GM10248 (cell line): ENCODE data around the gene OR7D4.

ENCODE experiments used
- CTCF ChIA-PET: fragments of 300-600 bp; sonication (Branson Sonifier 250); formaldehyde crosslinking; extraction: SDS; loops from one replicate; lab custom pipeline; 2021; ENCODE audit warnings: antibody characterized with exemption; lab: Yijun Ruan, JAX
- POLR2A ChIA-PET: fragments of 350-650 bp; sonication (Branson Sonifier 250); formaldehyde crosslinking; extraction: SDS; loops from one replicate; lab custom pipeline; 2020; ENCODE audit warnings: antibody characterized with exemption; lab: Yijun Ruan, JAX
- DNase-seq: peaks from one replicate; pipeline ENCODE4 v3.0.0; 2012; ENCODE audit errors: extremely low spot score
- TF ChIP-seq, protein P1 (sequence below): IDR thresholded peaks from 2 replicates; pipeline ENCODE4 v1.5.1; 2012; ENCODE audit warnings: mild to moderate bottlenecking, low read depth; ENCODE audit errors: extremely low read depth, missing control alignments, control extremely low read depth

The OR7D4 gene

DNA sequence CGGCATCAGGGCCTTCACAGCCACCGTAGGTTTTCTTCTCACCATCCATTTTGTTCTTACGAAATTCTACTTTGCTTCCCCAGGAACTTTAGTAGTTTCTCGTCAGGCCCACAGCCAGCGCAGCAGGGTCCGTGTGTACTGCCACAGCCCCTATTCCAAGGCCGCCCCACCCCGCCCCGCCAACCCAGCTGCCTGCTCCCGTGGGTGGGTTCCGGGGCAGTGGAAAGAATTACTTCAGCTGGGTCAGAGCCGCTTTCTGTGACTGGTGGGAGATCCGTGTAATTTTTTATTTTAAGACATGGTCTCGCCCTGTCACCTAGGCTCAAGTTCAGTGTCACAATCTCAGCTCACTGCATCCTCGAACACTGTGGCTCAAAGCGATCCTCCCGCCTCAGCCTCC lies 36.4 kb downstream of the OR7D4 start:
- no peak for DNase-seq
- ChIA-PET POLR2A (no interaction called here), CTCF (interaction anchor here (0.9 kb wide), 1 partner anchor 11 kb away, joined by 3 read pairs; no protein-coding TSS in a partner anchor)
- TF ChIP-seq, protein P1, sequence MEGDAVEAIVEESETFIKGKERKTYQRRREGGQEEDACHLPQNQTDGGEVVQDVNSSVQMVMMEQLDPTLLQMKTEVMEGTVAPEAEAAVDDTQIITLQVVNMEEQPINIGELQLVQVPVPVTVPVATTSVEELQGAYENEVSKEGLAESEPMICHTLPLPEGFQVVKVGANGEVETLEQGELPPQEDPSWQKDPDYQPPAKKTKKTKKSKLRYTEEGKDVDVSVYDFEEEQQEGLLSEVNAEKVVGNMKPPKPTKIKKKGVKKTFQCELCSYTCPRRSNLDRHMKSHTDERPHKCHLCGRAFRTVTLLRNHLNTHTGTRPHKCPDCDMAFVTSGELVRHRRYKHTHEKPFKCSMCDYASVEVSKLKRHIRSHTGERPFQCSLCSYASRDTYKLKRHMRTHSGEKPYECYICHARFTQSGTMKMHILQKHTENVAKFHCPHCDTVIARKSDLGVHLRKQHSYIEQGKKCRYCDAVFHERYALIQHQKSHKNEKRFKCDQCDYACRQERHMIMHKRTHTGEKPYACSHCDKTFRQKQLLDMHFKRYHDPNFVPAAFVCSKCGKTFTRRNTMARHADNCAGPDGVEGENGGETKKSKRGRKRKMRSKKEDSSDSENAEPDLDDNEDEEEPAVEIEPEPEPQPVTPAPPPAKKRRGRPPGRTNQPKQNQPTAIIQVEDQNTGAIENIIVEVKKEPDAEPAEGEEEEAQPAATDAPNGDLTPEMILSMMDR = no peak

DNA sequence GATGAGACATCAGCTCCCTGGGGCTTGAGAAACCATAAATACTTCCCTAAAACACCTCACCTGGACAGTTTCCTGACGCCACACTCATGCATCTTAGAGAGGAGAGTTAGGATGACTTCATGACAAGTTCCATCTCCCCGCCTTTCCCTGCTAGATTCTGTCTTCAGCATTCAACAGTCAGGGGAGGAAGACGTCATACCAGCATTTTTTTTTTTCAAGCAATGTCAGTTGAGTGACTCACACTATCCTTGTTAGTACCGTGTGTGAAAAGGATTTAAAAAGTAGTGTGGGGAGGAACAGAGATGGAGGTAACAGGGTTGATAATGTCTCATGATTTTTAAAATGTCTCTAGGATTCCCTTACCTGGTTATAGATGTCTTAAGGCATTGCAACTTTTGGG lies 40.5 kb downstream of the OR7D4 start, which contains the start of gene OR7D2:
Gene OR7D2 (plus strand): TSS at position 79 of the 400 bp plus-strand sequence. CDS start 6,803 bp downstream, outside the sequence.
- ChIA-PET POLR2A (no interaction called here), CTCF (interaction anchor here (1.5 kb wide), 1 partner anchor 16 kb away, joined by 4 read pairs; no protein-coding TSS in a partner anchor)
- TF ChIP-seq, protein P1 = no peak
- DNase-seq = no peak

DNA sequence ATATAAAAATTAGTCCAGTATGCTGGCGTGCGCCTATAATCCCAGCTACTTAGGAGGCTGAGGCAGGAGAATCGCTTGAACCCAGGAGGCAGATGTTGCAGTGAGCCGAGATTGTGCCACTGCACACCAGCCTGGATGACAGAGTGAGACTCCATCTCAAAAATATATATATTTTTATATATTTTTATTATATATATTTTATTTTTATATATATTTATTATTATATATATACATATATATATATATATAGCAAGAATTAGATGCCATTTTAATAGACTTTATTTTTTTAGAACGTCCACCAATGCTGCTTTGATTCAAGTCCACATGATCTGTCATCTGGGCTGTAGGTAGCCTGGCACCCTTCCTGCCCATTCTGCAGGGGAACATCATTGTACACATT lies 44.1 kb downstream of the OR7D4 start:
- POLR2A ChIA-PET = no interaction called here
- DNase-seq = no peak
- CTCF ChIA-PET = no interaction called here
- TF ChIP-seq, protein P1 = no peak

DNA sequence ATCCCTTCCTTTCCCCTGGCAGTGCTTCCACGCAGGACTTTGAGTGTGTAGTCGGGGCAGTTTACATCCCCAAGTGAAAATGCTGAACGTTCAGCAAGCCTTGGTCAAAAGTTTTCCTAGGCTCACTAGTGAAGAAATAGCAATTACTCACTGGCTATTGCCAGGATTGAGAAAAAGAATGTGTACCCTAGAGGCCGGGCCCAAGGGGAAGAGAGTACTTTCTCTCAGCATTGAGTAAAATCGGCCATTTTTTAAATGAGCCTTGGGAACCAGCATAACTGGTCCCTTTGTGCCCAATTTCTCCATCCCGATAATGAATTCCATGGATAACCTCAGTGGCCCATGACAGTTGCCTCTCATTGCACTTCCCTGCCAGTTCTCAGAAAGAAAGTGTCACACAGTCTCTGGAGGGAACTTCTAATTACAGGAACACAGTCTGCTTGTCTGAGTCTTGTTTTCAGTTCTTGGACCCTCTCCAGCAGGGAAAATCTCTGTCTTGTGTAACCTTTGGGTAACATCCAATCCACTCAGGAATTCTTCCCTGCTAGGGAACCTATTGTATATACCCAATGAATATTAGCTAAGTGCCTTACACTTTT lies 47.9 kb downstream of the OR7D4 start:
- TF ChIP-seq, protein P1 = no peak
- ChIA-PET CTCF (no interaction called here), POLR2A (no interaction called here)
- no peak for DNase-seq

DNA sequence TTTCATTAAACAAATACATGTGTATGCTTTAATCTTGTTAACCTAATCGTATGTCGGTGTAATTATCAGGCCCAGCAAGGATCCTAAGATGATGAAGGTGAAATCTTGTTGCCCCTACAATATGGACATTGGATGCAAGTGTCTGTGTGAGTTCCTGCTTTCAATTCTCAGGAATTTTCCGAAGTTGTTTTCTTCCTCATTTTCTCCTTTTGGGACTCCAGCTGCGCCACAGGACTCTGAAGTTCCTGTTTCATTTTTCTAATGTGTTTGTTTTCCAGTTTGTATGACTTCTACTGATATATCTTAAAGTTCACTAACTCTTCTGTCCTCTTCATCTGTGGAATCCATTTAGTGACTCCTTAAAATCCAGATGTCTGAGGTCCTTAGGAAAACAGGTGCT lies 52.5 kb downstream of the OR7D4 start:
- ChIA-PET CTCF (no interaction called here), POLR2A (no interaction called here)
- TF ChIP-seq, protein P1 = no peak
- DNase-seq = no peak

DNA sequence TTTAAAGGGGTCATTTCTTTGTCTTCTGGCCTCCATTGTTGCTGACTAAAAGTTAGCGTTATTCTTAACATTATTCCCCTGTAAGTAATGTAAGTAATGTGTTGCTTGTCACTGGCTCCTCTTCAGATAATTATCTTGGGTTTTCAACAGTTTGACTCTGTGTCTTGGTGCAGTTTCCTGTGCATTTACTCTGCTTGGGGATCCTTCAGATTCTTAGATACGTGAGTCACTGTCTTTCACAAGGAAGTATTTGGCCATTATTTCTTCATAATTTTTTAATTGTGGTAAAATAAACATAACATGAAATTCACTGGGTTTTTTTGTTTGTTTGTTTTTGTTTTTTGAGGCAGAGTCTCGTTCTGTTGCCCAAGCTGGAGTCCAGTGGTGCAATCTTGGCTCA lies 54.1 kb downstream of the OR7D4 start:
- POLR2A ChIA-PET = no interaction called here
- CTCF ChIA-PET = no interaction called here
- TF ChIP-seq, protein P1 = no peak
- no peak for DNase-seq

DNA sequence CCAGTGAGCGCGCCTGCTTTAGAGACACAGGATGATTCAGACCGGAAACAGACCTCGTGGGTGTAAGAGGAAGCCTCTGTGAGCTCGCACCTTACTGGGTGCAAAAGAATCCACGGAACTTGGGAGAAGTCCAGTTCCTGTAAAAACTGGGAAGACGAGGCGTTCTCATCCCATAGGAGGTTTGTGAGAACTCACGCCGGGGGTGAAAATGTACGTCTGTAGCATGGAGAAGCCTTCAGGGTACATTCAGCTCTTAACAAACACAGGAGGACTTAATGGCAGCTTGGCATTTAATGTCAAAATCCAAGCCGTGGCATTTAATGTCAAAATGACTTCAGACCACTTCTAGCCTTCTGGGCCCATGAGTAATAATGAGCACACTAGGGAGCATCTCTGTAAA lies 58.0 kb downstream of the OR7D4 start:
- DNase-seq = no peak
- TF ChIP-seq, protein P1 = no peak
- ChIA-PET CTCF (no interaction called here), POLR2A (no interaction called here)
